ENCODE data around the gene DYNLT1.
"Not testable (repeated sequence)": the region's sequence is repeated elsewhere in the genome, so short reads cannot be mapped to it uniquely, and the experiment has no call there.

DYNLT1 gene

GRCh38 chr6:158619922-158620801 is 24.4 kb downstream of the DYNLT1 start:
- no peak for TF ChIP-seq JUND (IDR thresholded peaks at IDR 0.05; ENCODE audit: low read depth)
- in situ Hi-C loops (cut with HindIII; ENCODE audit: low pct_unique_long_range_greater_than_20kb, low sequenced_read_pairs) = no loop called here
- no peak for DNase-seq (ENCODE audit: low read depth in 1 of 2, low spot score in 1 of 2)

- DNase-seq (ENCODE audit: low read depth in 1 of 2, low spot score in 1 of 2); in situ Hi-C loops (cut with HindIII; ENCODE audit: low pct_unique_long_range_greater_than_20kb, low sequenced_read_pairs): not testable (repeated sequence)
Measured at GRCh38 chr6:158618289-158618688, 26.3 kb downstream of the DYNLT1 start.

- DNase-seq (ENCODE audit: low read depth in 1 of 2, low spot score in 1 of 2); in situ Hi-C loops (cut with HindIII; ENCODE audit: low pct_unique_long_range_greater_than_20kb, low sequenced_read_pairs): not testable (repeated sequence)
Measured at GRCh38 chr6:158614606-158615005, 29.9 kb downstream of the DYNLT1 start.

- peak in 1 of 2 experiments; percentile 35 for DNase-seq (ENCODE audit: low read depth in 1 of 2, low spot score in 1 of 2)
- in situ Hi-C loops (cut with HindIII; ENCODE audit: low pct_unique_long_range_greater_than_20kb, low sequenced_read_pairs) = no loop called here
- TF ChIP-seq JUND (IDR thresholded peaks at IDR 0.05; ENCODE audit: low read depth) = no peak
Measured at GRCh38 chr6:158611541-158612370, 32.8 kb downstream of the DYNLT1 start.

GRCh38 chr6:158611039-158611438 is 33.5 kb downstream of the DYNLT1 start:
- DNase-seq (ENCODE audit: low read depth in 1 of 2, low spot score in 1 of 2) = no peak
- no peak for TF ChIP-seq JUND (IDR thresholded peaks at IDR 0.05; ENCODE audit: low read depth)
- in situ Hi-C loops (cut with HindIII; ENCODE audit: low pct_unique_long_range_greater_than_20kb, low sequenced_read_pairs) = no loop called here

GRCh38 chr6:158610319-158610968 is 34.1 kb downstream of the DYNLT1 start:
- no peak for TF ChIP-seq JUND (IDR thresholded peaks at IDR 0.05; ENCODE audit: low read depth)
- no peak for DNase-seq (ENCODE audit: low read depth in 1 of 2, low spot score in 1 of 2)
- in situ Hi-C loops (cut with HindIII; ENCODE audit: low pct_unique_long_range_greater_than_20kb, low sequenced_read_pairs) = no loop called here

GRCh38 chr6:158609455-158610155 is 34.9 kb downstream of the DYNLT1 start:
- no peak for DNase-seq (ENCODE audit: low read depth in 1 of 2, low spot score in 1 of 2)
- in situ Hi-C loops (cut with HindIII; ENCODE audit: low pct_unique_long_range_greater_than_20kb, low sequenced_read_pairs) = no loop called here
- TF ChIP-seq JUND (IDR thresholded peaks at IDR 0.05; ENCODE audit: low read depth) = no peak

- DNase-seq (ENCODE audit: low read depth in 1 of 2, low spot score in 1 of 2) = no peak
- TF ChIP-seq JUND (IDR thresholded peaks at IDR 0.05; ENCODE audit: low read depth) = no peak
- in situ Hi-C loops (cut with HindIII; ENCODE audit: low pct_unique_long_range_greater_than_20kb, low sequenced_read_pairs) = no loop called here
Measured at GRCh38 chr6:158608221-158608620, 36.3 kb downstream of the DYNLT1 start.

- no peak for DNase-seq (ENCODE audit: low read depth in 1 of 2, low spot score in 1 of 2)
- in situ Hi-C loops (cut with HindIII; ENCODE audit: low pct_unique_long_range_greater_than_20kb, low sequenced_read_pairs) = no loop called here
Measured at GRCh38 chr6:158607411-158608170, 37.0 kb downstream of the DYNLT1 start.

GRCh38 chr6:158606935-158607334 is 37.6 kb downstream of the DYNLT1 start:
- in situ Hi-C loops (cut with HindIII; ENCODE audit: low pct_unique_long_range_greater_than_20kb, low sequenced_read_pairs) = no loop called here
- no peak for DNase-seq (ENCODE audit: low read depth in 1 of 2, low spot score in 1 of 2)
- no peak for TF ChIP-seq JUND (IDR thresholded peaks at IDR 0.05; ENCODE audit: low read depth)

More at GRCh38 chr6:158607411-158608170, 37.0 kb downstream of the DYNLT1 start:
- no peak for TF ChIP-seq JUND (IDR thresholded peaks at IDR 0.05; ENCODE audit: low read depth)

GRCh38 chr6:158606011-158606410 is 38.5 kb downstream of the DYNLT1 start:
- DNase-seq (ENCODE audit: low read depth in 1 of 2, low spot score in 1 of 2); in situ Hi-C loops (cut with HindIII; ENCODE audit: low pct_unique_long_range_greater_than_20kb, low sequenced_read_pairs): not testable (repeated sequence)

All from T47D (cell line).